ENCODE results near the gene HLA-A.

HLA-A gene

DNA sequence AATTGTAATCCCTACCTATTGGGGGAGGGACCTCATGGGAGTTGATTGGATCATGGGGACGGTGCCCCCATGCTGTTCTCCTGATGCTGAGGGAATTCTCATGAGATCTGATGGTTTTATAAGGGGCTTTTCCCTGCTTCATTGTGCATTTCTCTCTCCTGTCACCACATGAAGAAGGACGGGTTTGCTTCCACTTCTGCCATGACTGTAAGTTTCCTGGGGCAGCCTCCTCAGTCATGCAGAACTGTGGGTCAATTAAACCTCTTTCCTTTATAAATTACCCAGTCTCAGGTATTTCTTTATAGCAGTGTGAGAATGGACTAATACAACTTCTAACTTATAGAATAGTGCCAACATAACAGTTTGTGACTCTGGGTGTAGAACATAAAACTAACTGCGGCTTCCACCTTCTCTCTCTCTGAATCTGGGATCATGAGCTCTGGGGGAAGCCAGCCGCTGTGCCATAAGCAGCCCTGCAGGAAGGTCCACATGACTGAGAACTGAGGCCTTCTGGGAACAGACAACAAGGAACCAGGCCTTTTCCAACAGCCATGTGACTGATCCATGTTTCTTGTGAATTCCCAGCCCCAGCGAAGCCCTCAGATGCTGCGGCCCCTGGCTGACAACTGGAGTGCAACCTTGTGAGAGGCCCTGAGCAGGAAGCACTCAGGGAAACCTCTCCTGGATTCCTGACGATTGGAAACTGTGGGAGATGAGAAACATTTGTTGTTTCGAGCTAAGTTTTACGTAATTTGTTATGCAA, 3.4 kb upstream of the HLA-A start:
- peaks cover 7% of the 10 kb centered on the region for H3K27me3 ChIP-seq (ENCODE audit: insufficient read depth, low read length)

DNA sequence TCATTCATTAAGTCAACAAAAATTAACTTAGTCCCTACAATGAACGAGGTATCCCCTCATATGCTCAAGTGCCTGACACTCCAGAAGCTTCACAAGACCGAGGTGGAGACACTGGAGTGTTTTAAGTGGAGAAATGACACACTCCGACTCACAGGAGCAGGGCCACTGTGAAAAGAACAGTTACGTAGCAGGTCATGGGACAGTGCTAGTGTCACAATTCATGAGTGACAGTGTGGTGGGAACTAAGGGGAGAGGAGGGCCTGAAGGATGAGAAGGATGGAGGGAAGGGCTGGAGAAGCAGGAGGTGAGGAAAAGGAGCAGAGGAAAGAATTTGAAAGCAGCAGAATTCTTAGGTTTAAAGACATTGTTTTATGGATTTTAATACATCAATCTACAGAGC, 1.3 kb upstream of the HLA-A start:
- H3K4me3 ChIP-seq (ENCODE audit: low read length) = no peak overlapping the region
- no peaks in the 10 kb centered on the region for H3K9me3 ChIP-seq (ENCODE audit: insufficient read depth, low read depth, low read length)
- H3K27me3 ChIP-seq (ENCODE audit: insufficient read depth, low read length) = peaks cover 7% of the 10 kb centered on the region
- H3K27ac ChIP-seq (ENCODE audit: low read length) = no peak overlapping the region
- H3K9ac ChIP-seq (ENCODE audit: low read depth, low read length) = no peak overlapping the region
- no peaks in the 10 kb centered on the region; the same call in 1 of the 2 replicates for H3K4me1 ChIP-seq (ENCODE audit: insufficient read depth, low read length)
- H3K36me3 ChIP-seq (ENCODE audit: insufficient read depth, low read depth, low read length) = peaks cover 5% of the 10 kb centered on the region; the same call in 1 of the 2 replicates

More for the DNA sequence above, 3.4 kb upstream of the HLA-A start:
- Histone ChIP-seq H3K4me3 (ENCODE audit: low read length) (no peak overlapping the region), H3K27ac (ENCODE audit: low read length) (no peak overlapping the region), H3K36me3 (ENCODE audit: insufficient read depth, low read depth, low read length) (no peaks in the 10 kb centered on the region), H3K9me3 (ENCODE audit: insufficient read depth, low read depth, low read length) (no peaks in the 10 kb centered on the region), H3K9ac (ENCODE audit: low read depth, low read length) (no peak overlapping the region), H3K4me1 (ENCODE audit: insufficient read depth, low read length) (no peaks in the 10 kb centered on the region; the same call in 1 of the 2 replicates)

DNA sequence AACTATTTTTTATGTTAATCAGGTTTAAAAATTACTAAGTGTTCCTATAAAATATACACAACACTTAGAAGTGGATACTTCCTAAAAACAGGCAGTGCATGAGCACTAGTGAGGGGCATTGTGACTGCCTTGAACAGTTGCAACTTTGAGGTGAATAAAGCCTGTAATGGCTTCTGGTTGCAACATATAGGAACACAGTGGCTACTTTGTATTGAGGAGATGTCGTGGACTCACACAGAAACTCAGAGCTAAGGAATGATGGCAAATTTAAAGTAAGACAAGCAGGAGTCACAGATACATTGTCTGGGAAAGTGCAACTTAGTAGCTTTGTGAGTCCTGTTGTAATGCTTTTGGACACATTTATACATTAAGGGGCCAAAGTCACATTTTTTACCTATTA, 861 bp upstream of the HLA-A start:
- Histone ChIP-seq H3K27ac (ENCODE audit: low read length) (no peak overlapping the region), H3K36me3 (ENCODE audit: insufficient read depth, low read depth, low read length) (peaks cover 5% of the 10 kb centered on the region; the same call in 1 of the 2 replicates), H3K4me3 (ENCODE audit: low read length) (no peak overlapping the region), H3K9me3 (ENCODE audit: insufficient read depth, low read depth, low read length) (no peaks in the 10 kb centered on the region), H3K4me1 (ENCODE audit: insufficient read depth, low read length) (no peaks in the 10 kb centered on the region; the same call in 1 of the 2 replicates), H3K27me3 (ENCODE audit: insufficient read depth, low read length) (peaks cover 7% of the 10 kb centered on the region), H3K9ac (ENCODE audit: low read depth, low read length) (peak overlapping the region; percentile 25; the same call in 1 of the 2 replicates)

DNA sequence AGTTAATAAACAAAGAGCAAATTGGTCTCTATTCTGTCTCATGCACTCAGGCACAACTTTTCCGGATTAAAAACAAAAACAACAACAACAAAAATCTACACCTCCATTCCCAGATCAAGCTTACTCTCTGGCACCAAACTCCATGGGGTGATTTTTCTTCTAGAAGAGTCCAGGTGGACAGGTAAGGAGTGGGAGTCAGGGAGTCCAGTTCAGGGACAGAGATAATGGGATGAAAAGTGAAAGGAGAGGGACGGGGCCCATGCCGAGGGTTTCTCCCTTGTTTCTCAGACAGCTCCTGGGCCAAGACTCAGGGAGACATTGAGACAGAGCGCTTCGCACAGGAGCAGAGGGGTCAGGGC, 437 bp upstream of the HLA-A start:
- Histone ChIP-seq H3K4me1 (ENCODE audit: insufficient read depth, low read length) (no peaks in the 10 kb centered on the region; the same call in 1 of the 2 replicates), H3K4me3 (ENCODE audit: low read length) (peak overlapping the region; percentile 69), H3K27me3 (ENCODE audit: insufficient read depth, low read length) (peaks cover 7% of the 10 kb centered on the region), H3K9ac (ENCODE audit: low read depth, low read length) (peak overlapping the region; percentile 25; the same call in 1 of the 2 replicates), H3K27ac (ENCODE audit: low read length) (no peak overlapping the region), H3K36me3 (ENCODE audit: insufficient read depth, low read depth, low read length) (peaks cover 5% of the 10 kb centered on the region; the same call in 1 of the 2 replicates), H3K9me3 (ENCODE audit: insufficient read depth, low read depth, low read length) (no peaks in the 10 kb centered on the region)

DNA sequence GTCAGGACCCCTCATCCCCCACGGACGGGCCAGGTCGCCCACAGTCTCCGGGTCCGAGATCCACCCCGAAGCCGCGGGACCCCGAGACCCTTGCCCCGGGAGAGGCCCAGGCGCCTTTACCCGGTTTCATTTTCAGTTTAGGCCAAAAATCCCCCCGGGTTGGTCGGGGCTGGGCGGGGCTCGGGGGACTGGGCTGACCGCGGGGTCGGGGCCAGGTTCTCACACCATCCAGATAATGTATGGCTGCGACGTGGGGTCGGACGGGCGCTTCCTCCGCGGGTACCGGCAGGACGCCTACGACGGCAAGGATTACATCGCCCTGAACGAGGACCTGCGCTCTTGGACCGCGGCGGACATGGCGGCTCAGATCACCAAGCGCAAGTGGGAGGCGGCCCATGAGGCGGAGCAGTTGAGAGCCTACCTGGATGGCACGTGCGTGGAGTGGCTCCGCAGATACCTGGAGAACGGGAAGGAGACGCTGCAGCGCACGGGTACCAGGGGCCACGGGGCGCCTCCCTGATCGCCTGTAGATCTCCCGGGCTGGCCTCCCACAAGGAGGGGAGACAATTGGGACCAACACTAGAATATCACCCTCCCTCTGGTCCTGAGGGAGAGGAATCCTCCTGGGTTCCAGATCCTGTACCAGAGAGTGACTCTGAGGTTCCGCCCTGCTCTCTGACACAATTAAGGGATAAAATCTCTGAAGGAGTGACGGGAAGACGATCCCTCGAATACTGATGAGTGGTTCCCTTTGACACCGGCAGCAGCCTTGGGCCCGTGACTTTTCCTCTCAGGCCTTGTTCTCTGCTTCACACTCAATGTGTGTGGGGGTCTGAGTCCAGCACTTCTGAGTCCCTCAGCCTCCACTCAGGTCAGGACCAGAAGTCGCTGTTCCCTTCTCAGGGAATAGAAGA, 978 bp downstream of the HLA-A start:
- H3K9ac ChIP-seq (ENCODE audit: low read depth, low read length) = peak overlapping the region; percentile 56; the same call in 1 of the 2 replicates
- no peak overlapping the region for H3K27ac ChIP-seq (ENCODE audit: low read length)
- H3K4me3 ChIP-seq (ENCODE audit: low read length) = peak overlapping the region; percentile 69; the same call in 1 of the 2 replicates

DNA sequence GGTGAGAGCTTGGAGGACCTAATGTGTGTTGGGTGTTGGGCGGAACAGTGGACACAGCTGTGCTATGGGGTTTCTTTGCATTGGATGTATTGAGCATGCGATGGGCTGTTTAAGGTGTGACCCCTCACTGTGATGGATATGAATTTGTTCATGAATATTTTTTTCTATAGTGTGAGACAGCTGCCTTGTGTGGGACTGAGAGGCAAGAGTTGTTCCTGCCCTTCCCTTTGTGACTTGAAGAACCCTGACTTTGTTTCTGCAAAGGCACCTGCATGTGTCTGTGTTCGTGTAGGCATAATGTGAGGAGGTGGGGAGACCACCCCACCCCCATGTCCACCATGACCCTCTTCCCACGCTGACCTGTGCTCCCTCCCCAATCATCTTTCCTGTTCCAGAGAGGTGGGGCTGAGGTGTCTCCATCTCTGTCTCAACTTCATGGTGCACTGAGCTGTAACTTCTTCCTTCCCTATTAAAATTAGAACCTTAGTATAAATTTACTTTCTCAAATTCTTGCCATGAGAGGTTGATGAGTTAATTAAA, 3.0 kb downstream of the HLA-A start:
- Histone ChIP-seq H3K27ac (ENCODE audit: low read length) (no peak overlapping the region), H3K27me3 (ENCODE audit: insufficient read depth, low read length) (peaks cover 7% of the 10 kb centered on the region), H3K36me3 (ENCODE audit: insufficient read depth, low read depth, low read length) (peaks cover 5% of the 10 kb centered on the region; the same call in 1 of the 2 replicates), H3K9me3 (ENCODE audit: insufficient read depth, low read depth, low read length) (no peaks in the 10 kb centered on the region), H3K9ac (ENCODE audit: low read depth, low read length) (no peak overlapping the region), H3K4me1 (ENCODE audit: insufficient read depth, low read length) (no peaks in the 10 kb centered on the region), H3K4me3 (ENCODE audit: low read length) (no peak overlapping the region)

More for the DNA sequence above, 978 bp downstream of the HLA-A start:
- H3K36me3 ChIP-seq (ENCODE audit: insufficient read depth, low read depth, low read length) = peaks cover 5% of the 10 kb centered on the region; the same call in 1 of the 2 replicates
- H3K9me3 ChIP-seq (ENCODE audit: insufficient read depth, low read depth, low read length) = no peaks in the 10 kb centered on the region
- peaks cover 7% of the 10 kb centered on the region for H3K27me3 ChIP-seq (ENCODE audit: insufficient read depth, low read length)
- no peaks in the 10 kb centered on the region; the same call in 1 of the 2 replicates for H3K4me1 ChIP-seq (ENCODE audit: insufficient read depth, low read length)

DNA sequence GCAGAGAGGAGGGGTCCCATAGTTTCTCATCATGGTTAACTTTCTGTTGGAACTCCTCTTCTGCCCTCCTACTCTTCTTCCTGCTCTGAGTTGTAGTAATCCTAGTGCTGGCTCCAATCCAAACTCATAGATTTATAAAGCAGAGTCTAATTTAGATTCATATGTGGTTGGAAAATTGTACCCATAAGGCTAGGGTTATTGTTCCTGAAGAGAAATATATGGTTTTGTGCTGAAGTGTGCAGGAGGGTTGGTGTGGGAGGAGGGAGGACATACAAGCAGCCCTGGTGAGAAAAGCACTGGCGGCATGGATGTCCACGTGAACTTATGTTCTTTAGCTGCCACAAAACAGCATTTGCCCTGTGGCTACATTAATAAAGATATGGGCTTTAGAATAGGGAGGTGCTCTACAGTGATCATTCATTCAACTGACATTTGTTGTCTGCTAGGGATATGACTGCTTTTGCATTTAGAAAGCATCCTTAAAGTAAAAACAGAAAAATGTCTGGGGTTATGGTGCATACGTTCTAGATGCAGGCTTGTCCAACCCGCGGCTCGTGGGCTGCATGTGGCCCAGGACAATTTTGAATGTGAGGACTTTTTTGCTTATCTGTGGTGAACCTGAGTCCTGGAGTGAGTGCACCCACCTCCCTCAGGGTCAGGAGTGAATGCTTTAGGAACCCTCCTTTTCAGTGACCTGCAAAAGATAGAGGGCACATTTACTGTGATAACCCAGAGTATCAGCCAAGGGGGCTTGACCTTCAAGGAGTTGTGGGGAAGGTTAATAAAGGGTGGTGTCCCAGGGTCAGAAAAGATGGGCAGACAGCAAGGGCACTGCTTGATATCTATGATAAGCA, 4.1 kb downstream of the HLA-A start:
- Histone ChIP-seq H3K4me1 (ENCODE audit: insufficient read depth, low read length) (no peaks in the 10 kb centered on the region), H3K27me3 (ENCODE audit: insufficient read depth, low read length) (peaks cover 4% of the 10 kb centered on the region), H3K9me3 (ENCODE audit: insufficient read depth, low read depth, low read length) (no peaks in the 10 kb centered on the region), H3K4me3 (ENCODE audit: low read length) (no peak overlapping the region), H3K9ac (ENCODE audit: low read depth, low read length) (no peak overlapping the region), H3K27ac (ENCODE audit: low read length) (no peak overlapping the region), H3K36me3 (ENCODE audit: insufficient read depth, low read depth, low read length) (peaks cover 5% of the 10 kb centered on the region; the same call in 1 of the 2 replicates)

DNA sequence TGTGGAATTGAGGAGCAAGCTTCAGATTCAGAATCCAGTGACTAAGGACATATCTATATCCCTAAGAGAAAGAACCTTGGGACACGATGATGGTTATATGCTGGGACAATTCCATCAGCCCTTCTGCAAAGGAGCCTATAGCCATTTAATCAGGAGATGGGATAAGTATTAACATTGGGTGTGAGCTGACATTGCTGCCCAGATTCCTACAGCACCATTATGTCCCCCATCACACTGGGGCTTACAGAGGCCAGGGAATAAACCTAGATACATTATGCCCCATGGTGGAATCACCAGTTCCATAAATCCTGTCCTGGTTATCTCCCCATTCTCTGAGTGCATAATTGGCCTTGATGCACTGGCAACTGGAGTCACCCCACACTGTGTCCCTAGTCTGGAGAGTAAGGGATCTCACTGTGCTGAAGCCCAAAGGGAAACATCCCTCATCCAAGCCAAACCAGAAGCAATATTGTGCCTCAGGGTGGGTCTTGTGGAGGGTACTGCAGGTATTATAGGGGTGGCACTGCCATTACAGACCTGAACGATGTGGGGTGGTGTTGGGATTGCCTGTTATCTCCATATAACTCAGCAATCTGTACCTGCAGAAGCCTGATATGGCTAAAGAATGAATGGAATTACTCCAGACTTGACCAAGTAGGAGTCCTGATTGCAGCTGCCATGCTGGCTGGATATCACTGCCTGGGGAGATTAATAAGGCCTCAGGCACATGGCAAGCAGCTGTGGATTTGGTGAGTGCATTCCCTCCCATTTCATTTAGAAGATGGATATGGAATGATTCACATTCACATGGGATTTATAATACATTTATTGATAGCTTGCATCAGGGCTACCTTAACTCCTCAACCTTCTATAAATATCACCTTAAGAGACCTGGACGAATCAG, 5.0 kb downstream of the HLA-A start:
- Histone ChIP-seq H3K9ac (ENCODE audit: low read depth, low read length) (no peak overlapping the region), H3K9me3 (ENCODE audit: insufficient read depth, low read depth, low read length) (no peaks in the 10 kb centered on the region), H3K4me3 (ENCODE audit: low read length) (no peak overlapping the region), H3K27me3 (ENCODE audit: insufficient read depth, low read length) (no peaks in the 10 kb centered on the region; the same call in 1 of the 2 replicates), H3K27ac (ENCODE audit: low read length) (no peak overlapping the region), H3K36me3 (ENCODE audit: insufficient read depth, low read depth, low read length) (peaks cover 5% of the 10 kb centered on the region; the same call in 1 of the 2 replicates), H3K4me1 (ENCODE audit: insufficient read depth, low read length) (no peaks in the 10 kb centered on the region)

DNA sequence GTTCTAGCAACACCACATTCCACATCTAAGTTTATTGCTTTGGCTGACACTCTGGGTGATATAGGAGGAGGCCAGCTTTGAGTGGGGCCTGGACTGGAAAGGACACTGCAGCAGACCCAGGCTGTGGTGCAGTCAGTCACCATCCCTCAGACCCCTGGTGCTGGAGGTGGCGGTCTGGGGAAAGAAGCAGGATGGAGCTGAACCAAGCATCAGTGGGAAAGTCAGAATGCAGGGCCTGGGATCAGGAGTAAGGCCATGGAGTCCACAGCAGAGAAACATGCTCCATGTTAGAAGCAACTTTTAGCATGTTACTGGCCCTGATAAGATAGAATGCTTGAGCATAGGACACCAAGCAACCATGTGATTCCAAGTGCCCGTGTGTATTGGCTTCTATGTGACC, 5.9 kb downstream of the HLA-A start:
- Histone ChIP-seq H3K4me3 (ENCODE audit: low read length) (no peak overlapping the region), H3K9me3 (ENCODE audit: insufficient read depth, low read depth, low read length) (no peaks in the 10 kb centered on the region), H3K27ac (ENCODE audit: low read length) (no peak overlapping the region), H3K36me3 (ENCODE audit: insufficient read depth, low read depth, low read length) (peaks cover 5% of the 10 kb centered on the region; the same call in 1 of the 2 replicates), H3K27me3 (ENCODE audit: insufficient read depth, low read length) (no peaks in the 10 kb centered on the region; the same call in 1 of the 2 replicates), H3K9ac (ENCODE audit: low read depth, low read length) (no peak overlapping the region), H3K4me1 (ENCODE audit: insufficient read depth, low read length) (no peaks in the 10 kb centered on the region)

DNA sequence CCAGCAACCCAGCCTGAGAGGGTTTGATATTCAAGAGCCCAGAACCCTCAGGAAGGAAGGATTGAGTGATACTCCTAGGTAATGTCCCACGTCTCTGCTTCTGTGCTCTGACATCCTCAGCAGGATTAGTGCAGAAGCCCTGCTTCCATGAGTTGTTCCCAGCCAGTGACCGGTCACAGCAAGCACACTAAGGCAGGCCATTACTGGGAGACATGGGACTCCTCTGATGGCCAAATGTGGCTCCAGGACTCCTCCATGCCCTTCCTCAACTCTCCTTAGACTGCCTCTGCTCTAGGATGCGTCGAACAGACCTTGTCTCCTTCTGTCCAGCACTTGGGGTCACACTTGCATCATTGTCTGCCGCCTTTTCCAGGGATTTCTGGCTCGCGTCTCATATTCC, 7.6 kb downstream of the HLA-A start:
- Histone ChIP-seq H3K4me1 (ENCODE audit: insufficient read depth, low read length) (no peaks in the 10 kb centered on the region), H3K9ac (ENCODE audit: low read depth, low read length) (no peak overlapping the region), H3K27me3 (ENCODE audit: insufficient read depth, low read length) (no peaks in the 10 kb centered on the region), H3K9me3 (ENCODE audit: insufficient read depth, low read depth, low read length) (no peaks in the 10 kb centered on the region), H3K27ac (ENCODE audit: low read length) (no peak overlapping the region), H3K36me3 (ENCODE audit: insufficient read depth, low read depth, low read length) (peaks cover 5% of the 10 kb centered on the region; the same call in 1 of the 2 replicates), H3K4me3 (ENCODE audit: low read length) (no peak overlapping the region)
